Osteoblast (primary cell): ENCODE data around the gene TTYH3. TPM values are rescaled to one million over a fixed set of nuclear protein-coding genes. Genes with fewer than 3 reads are reported as not detected.
"Not testable (repeated sequence)": the region's sequence is repeated elsewhere in the genome, so short reads cannot be mapped to it uniquely, and the experiment has no call there.

Experiments
- DNase-seq: peaks from one replicate; pipeline ENCODE4 v3.0.0; 2011; ENCODE audit warnings: low spot score, mixed read lengths; ENCODE audit not compliant: insufficient read length; ENCODE audit errors: missing footprints
- H2AFZ ChIP-seq: 2 replicates; pipeline ENCODE4 v1.6.0; 2011; ENCODE audit warnings: mild to moderate bottlenecking, low read length
- H3K27ac ChIP-seq: 2 replicates; pipeline ENCODE4 v1.5.1; 2011; ENCODE audit warnings: mild to moderate bottlenecking, low read depth, low read length, moderate library complexity
- H3K27me3 ChIP-seq: 2 replicates; pipeline ENCODE4 v1.6.0; 2012; ENCODE audit warnings: mild to moderate bottlenecking, control low read depth, inconsistent platforms, low read length, moderate library complexity; ENCODE audit not compliant: insufficient read depth
- H3K36me3 ChIP-seq: 2 replicates; pipeline ENCODE4 v1.5.1; 2011; ENCODE audit warnings: mild to moderate bottlenecking, low read length, control low read depth, moderate library complexity; ENCODE audit not compliant: insufficient read depth
- H3K4me1 ChIP-seq: 2 replicates; pipeline ENCODE4 v1.5.1; 2011; ENCODE audit warnings: mild to moderate bottlenecking, low read length, control low read depth, moderate library complexity; ENCODE audit not compliant: insufficient read depth
- H3K4me2 ChIP-seq: 2 replicates; pipeline ENCODE4 v1.6.0; 2011; ENCODE audit warnings: mild to moderate bottlenecking, low read length; ENCODE audit not compliant: insufficient read depth
- H3K4me3 ChIP-seq: fragments of 200-600 bp; sonication (generic); 3 replicates; pipeline ENCODE4 v1.5.1; 2012; ENCODE audit warnings: mild to moderate bottlenecking, low read length, inconsistent platforms; ENCODE audit not compliant: insufficient read depth
- H3K79me2 ChIP-seq: 2 replicates; pipeline ENCODE4 v1.6.0; 2012; ENCODE audit warnings: mild to moderate bottlenecking, low read length, control low read depth, inconsistent platforms; ENCODE audit not compliant: insufficient read depth
- H3K9me3 ChIP-seq: 2 replicates; pipeline ENCODE4 v1.5.1; 2011; ENCODE audit warnings: low read depth, low read length, control low read depth
- H4K20me1 ChIP-seq: 2 replicates; pipeline ENCODE4 v1.6.0; 2012; ENCODE audit warnings: mild to moderate bottlenecking, low read length, control low read depth; ENCODE audit not compliant: insufficient read depth
- total RNA-seq: library from RNA; depleted of rRNA; stranded (reverse); fragments of >200 nt; gene quantifications from 2 replicates; pipeline ENCODE4 v1.2.3, GENCODE V29; 2012
- TF ChIP-seq, protein P1 (sequence below): IDR thresholded peaks from 2 replicates; pipeline ENCODE4 v1.5.1; 2011; ENCODE audit warnings: mild to moderate bottlenecking, low read depth, low read length, moderate library complexity; ENCODE audit errors: extremely low read depth

Gene TTYH3
- total RNA-seq, 1 donor: 29.0 TPM

DNA sequence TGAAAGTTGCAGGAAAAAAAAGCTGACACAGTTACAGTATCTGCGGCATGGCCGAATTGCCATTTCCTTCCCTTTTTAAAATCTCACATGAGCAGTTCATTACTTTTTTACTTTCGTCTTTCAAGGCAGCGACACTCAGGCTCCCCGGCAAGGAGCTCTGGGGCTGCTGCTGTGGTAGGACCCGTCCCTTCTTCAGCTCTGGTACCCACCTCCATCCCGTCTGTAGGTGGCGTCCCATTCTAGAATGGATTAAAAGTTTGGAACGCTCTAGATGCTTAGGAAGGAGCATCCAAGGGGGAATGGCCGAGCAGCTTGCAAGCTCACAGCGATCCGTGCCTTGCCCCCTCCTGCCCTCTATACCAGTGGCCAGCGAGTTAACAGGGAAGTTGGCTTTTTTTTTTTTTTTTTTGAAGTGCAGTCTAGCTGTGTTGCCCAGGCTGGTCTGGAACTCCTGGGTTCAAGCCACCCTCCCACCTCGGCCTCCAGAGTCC lies 22.8 kb upstream of the TTYH3 start:
- Histone ChIP-seq H3K27me3 (no peaks in the 10 kb centered on the region), H3K4me2 (no peak overlapping the region), H3K4me1 (peaks cover 8% of the 10 kb centered on the region), H4K20me1 (peaks cover 8% of the 10 kb centered on the region), H2AFZ (no peak overlapping the region), H3K27ac (no peak overlapping the region), H3K4me3 (no peak overlapping the region), H3K36me3 (no peaks in the 10 kb centered on the region), H3K79me2 (no peaks in the 10 kb centered on the region), H3K9me3 (no peaks in the 10 kb centered on the region)
- TF ChIP-seq, protein P1, sequence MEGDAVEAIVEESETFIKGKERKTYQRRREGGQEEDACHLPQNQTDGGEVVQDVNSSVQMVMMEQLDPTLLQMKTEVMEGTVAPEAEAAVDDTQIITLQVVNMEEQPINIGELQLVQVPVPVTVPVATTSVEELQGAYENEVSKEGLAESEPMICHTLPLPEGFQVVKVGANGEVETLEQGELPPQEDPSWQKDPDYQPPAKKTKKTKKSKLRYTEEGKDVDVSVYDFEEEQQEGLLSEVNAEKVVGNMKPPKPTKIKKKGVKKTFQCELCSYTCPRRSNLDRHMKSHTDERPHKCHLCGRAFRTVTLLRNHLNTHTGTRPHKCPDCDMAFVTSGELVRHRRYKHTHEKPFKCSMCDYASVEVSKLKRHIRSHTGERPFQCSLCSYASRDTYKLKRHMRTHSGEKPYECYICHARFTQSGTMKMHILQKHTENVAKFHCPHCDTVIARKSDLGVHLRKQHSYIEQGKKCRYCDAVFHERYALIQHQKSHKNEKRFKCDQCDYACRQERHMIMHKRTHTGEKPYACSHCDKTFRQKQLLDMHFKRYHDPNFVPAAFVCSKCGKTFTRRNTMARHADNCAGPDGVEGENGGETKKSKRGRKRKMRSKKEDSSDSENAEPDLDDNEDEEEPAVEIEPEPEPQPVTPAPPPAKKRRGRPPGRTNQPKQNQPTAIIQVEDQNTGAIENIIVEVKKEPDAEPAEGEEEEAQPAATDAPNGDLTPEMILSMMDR: peak; percentile 39
- peak; percentile 96 for DNase-seq

DNA sequence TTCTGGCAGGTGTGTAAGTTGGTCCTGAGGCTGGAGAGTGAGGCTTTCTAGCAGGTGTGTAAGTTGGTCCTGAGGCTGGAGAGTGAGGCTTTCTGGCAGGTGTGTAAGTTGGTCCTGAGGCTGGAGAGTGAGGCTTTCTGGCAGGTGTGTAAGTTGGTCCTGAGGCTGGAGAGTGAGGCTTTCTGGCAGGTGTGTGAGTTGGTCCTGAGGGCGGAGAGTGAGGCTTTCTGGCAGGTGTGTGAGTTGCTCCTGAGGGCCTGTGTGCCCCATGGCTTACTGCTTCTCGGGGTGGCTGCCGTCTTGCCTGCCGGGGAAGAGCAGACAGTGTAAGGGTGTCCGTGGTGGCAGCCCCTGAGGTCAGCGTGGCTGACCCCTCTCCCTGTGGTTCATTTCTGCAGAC lies 22.1 kb upstream of the TTYH3 start:
- not testable (repeated sequence) for H3K79me2 ChIP-seq, H4K20me1 ChIP-seq, DNase-seq, H3K9me3 ChIP-seq, H3K36me3 ChIP-seq, H3K27ac ChIP-seq, H3K4me2 ChIP-seq, H3K4me3 ChIP-seq, H2AFZ ChIP-seq, H3K27me3 ChIP-seq
- peaks cover 11% of the 10 kb centered on the region for H3K4me1 ChIP-seq

DNA sequence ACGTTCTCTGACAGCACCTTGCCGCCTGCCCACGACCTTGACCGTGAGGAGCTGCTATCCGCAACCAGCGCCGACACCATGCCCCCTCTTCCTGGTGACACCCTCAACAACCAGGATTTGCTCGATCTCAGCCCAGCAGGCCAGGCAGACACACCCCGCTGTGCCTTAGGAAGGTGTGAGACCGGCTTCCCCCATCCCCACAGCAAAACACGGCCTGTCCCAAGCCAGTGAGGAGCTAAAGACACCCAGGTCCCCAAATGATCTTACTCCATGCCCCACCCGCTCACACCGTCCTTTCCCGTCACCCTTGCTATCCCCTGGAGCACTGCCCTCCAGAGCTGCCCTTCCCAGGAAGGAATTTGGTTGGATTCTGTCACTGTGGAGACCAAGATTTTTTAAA lies 21.3 kb upstream of the TTYH3 start:
- Histone ChIP-seq H3K36me3 (no peaks in the 10 kb centered on the region), H3K4me2 (no peak overlapping the region), H2AFZ (no peak overlapping the region), H3K4me1 (peaks cover 11% of the 10 kb centered on the region), H3K79me2 (no peaks in the 10 kb centered on the region), H3K9me3 (no peaks in the 10 kb centered on the region), H3K4me3 (no peak overlapping the region), H3K27me3 (no peaks in the 10 kb centered on the region), H3K27ac (no peak overlapping the region), H4K20me1 (peaks cover 8% of the 10 kb centered on the region)
- TF ChIP-seq, protein P1: no peak
- DNase-seq: no peak

- H3K27me3 ChIP-seq: no peaks in the 10 kb centered on the region
- H3K27ac ChIP-seq: no peak overlapping the region
- peaks cover 8% of the 10 kb centered on the region for H4K20me1 ChIP-seq
- H3K4me1 ChIP-seq: peaks cover 11% of the 10 kb centered on the region
- H3K4me3 ChIP-seq: no peak overlapping the region
- no peak overlapping the region for H3K4me2 ChIP-seq
- no peaks in the 10 kb centered on the region for H3K36me3 ChIP-seq
- no peaks in the 10 kb centered on the region for H3K79me2 ChIP-seq
- no peaks in the 10 kb centered on the region for H3K9me3 ChIP-seq
- TF ChIP-seq, protein P1: no peak
- no peak overlapping the region for H2AFZ ChIP-seq
- no peak for DNase-seq
These were observed 20.9 kb upstream of the TTYH3 start for GRCh38 chr7:2610898-2611297.
